K562 (cell line): Measurements from ENCODE around the gene PCDHGA4. TPM values are rescaled to one million over a fixed set of nuclear protein-coding genes. Genes with fewer than 3 reads are reported as not detected.
A peak's percentile ranks its signal among the peaks of the same experiment; 100 is the strongest.

Experiments
- CHD7 ChIP-seq: fragments of 200-600 bp; sonication (generic); IDR thresholded peaks from one replicate; pipeline ENCODE4 v1.6.1; 2012; ENCODE audit warnings: mild to moderate bottlenecking, low read depth, low read length, inconsistent platforms
- GATAD2A ChIP-seq: fragments of 450-650 bp; IDR thresholded peaks from 2 replicates; pipeline ENCODE4 v1.6.1; 2017
- PBX2 ChIP-seq, 2 experiments: IDR thresholded peaks in 1 of 2; conservative IDR thresholded peaks in 1 of 2; 2 replicates each; pipeline ENCODE4 v1.6.1; 2016; ENCODE audit warnings: low read depth in 2 of 2, mild to moderate bottlenecking in 1 of 2, missing compliant biosample characterization in 1 of 2, missing genetic modification characterization in 1 of 2, moderate library complexity in 1 of 2
- TRIM24 ChIP-seq, 2 experiments: fragments of 450-650 bp; IDR thresholded peaks; 2 replicates each; pipeline ENCODE4 v1.6.1; 2016
- ZNF217 ChIP-seq: sonication (generic); formaldehyde crosslinking; IDR thresholded peaks from 2 replicates; pipeline ENCODE4 v1.8.0; 2022; ENCODE audit warnings: mild to moderate bottlenecking, missing genetic modification reagents
- polyA plus RNA-seq, 8 experiments: library from polyadenylated mRNA; depleted of rRNA in 4 of 8; stranded (reverse) in 5 of 8; unstranded in 3 of 8; fragments of >200 nt; fragmentation: Nextera tagmentation in 2 of 8; fragmentation: Illumina TruSeq in 1 of 8; extraction: Ambion mirVana in 2 of 8; extraction: Trizol in 1 of 8; gene quantifications; 2 replicates each; pipeline versions ENCODE4 v1.2.1 to v1.2.3, GENCODE V29; 2011 to 2014; ENCODE audit warnings: inconsistent platforms in 1 of 8, missing spikeins in 1 of 8
- total RNA-seq, 7 experiments: library from RNA; depleted of rRNA in 6 of 7; stranded (reverse); fragments of >200 nt in 6 of 7; fragmentation: Illumina TruSeq in 2 of 7; extraction: Trizol in 2 of 7; gene quantifications; 2 replicates each; pipeline versions ENCODE4 v1.2.1 to v1.2.3, GENCODE V29; 2011 to 2021; ENCODE audit warnings: low replicate concordance in 1 of 7
- TF ChIP-seq, protein P1 (sequence below): fragments of 450-650 bp; formaldehyde crosslinking; IDR thresholded peaks from 2 replicates; pipeline ENCODE4 v1.4.0; 2020; ENCODE audit warnings: mild to moderate bottlenecking, moderate library complexity

Gene PCDHGA4
- total and polyA plus RNA-seq, 9 of the 15 experiments (the other 6 are each of a cell fraction or from before 2014, with no cell fraction given), result 0.12 to 0.40 (median 0.36) TPM; not detected in 2

DNA sequence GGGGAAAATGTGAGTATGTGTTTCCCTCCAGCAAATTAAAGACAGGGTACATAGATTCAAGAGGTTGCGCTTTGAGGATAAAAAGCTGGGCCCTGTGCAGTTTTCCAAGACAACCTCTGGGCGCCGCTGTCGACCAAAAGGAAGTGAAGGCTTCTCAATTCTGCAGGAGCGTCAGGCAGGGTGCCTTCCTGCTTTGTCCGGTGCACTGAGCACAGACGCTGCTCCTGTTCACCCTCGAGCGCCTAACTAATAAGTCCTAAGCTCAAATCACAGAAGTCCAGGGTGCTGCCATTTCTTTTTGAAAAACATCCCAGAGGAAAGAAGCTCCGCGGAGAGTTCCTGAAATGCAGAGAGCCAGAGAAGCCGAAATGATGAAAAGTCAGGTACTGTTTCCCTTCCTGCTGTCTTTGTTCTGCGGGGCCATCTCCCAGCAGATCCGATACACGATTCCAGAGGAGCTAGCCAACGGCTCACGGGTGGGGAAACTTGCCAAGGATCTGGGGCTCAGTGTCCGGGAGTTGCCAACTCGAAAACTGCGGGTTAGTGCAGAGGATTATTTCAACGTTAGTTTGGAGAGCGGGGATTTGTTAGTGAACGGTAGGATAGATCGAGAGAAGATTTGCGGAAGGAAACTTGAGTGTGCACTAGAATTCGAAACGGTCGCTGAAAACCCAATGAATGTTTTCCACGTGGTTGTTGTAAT, 4.8 kb upstream of the PCDHGA4 start, which contains the start of gene PCDHGB1 (continued):
- TF ChIP-seq CHD7 (no peak), PBX2 (CRISPR knock-in tag; IDR thresholded peaks at IDR 0.05; ENCODE audit: low read depth) (no peak), PBX2 (tag; conservative IDR thresholded peaks at IDR 0.05; ENCODE audit: low read depth) (no peak), TRIM24 (IDR thresholded peaks at IDR 0.05) (no peak), GATAD2A (no peak), ZNF217 (CRISPR knock-in tag) (no peak)
- TF ChIP-seq, protein P1, sequence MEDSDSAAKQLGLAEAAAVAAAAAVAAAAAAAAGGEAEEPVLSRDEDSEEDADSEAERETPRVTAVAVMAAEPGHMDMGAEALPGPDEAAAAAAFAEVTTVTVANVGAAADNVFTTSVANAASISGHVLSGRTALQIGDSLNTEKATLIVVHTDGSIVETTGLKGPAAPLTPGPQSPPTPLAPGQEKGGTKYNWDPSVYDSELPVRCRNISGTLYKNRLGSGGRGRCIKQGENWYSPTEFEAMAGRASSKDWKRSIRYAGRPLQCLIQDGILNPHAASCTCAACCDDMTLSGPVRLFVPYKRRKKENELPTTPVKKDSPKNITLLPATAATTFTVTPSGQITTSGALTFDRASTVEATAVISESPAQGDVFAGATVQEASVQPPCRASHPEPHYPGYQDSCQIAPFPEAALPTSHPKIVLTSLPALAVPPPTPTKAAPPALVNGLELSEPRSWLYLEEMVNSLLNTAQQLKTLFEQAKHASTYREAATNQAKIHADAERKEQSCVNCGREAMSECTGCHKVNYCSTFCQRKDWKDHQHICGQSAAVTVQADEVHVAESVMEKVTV (CRISPR knock-in tag), result peak; percentile 35; the same call in 1 of the 2 replicates
